IMR-90 (cell line): ENCODE results near the gene TMEM97.

Experiments used
- CTCF ChIP-seq: conservative IDR thresholded peaks from 2 replicates; pipeline ENCODE4 v1.5.1; 2012; ENCODE audit warnings: mild to moderate bottlenecking, low read depth, low read length, improper control_type of control experiment
- POLR2A ChIP-seq: IDR thresholded peaks from 2 replicates; pipeline ENCODE4 v1.6.1; 2012; ENCODE audit warnings: mild to moderate bottlenecking, low read depth, low read length

GRCh38 chr17:28338056-28338768 is 19.2 kb downstream of the TMEM97 start:
- TF ChIP-seq CTCF: no peak
- TF ChIP-seq POLR2A: no peak
